ENCODE measurements around the gene UQCR11. TPM values are rescaled to one million over a fixed set of nuclear protein-coding genes. Genes with fewer than 3 reads are reported as not detected.

Gene UQCR11
- total and polyA plus RNA-seq, 2 of the 4 experiments (the other 2 are of a cell fraction): 29.2 to 177 TPM

GRCh38 chr19:1579222-1579621 is 26.0 kb downstream of the UQCR11 start:
- no peak overlapping the region for H2AK5ac ChIP-seq (ENCODE audit: low read depth, low read length)
- intact Hi-C loops (cut with micrococcal nuclease) (no loop called here), in situ Hi-C loops (cut with MboI; ENCODE audit: low sequenced_read_pairs) (no loop called here), dilution Hi-C loops (cut with HindIII; ENCODE audit: low sequenced_read_pairs, unreplicated experiment) (no loop called here)
- no peak overlapping the region for H2AK9ac ChIP-seq (replicated peaks; ENCODE audit: low read depth, low read length, poor library complexity)
- no TSS peak for BruUV-seq (replicated peaks)
- H3K9me3 ChIP-seq (ENCODE audit: control insufficient read depth, insufficient read depth, low read length): no peaks in the 10 kb centered on the region
- H3K4ac ChIP-seq (ENCODE audit: low read depth, low read length): no peak overlapping the region
- H3K18ac ChIP-seq (ENCODE audit: low read depth, low read length): no peak overlapping the region
- no peak overlapping the region for H2BK5ac ChIP-seq (ENCODE audit: low read depth, low read length, poor library complexity, severe bottlenecking)
- no peak overlapping the region for H3K27ac ChIP-seq (ENCODE audit: insufficient read depth, low read length)
- H4K20me1 ChIP-seq (ENCODE audit: insufficient read depth, low read length): peaks cover 4% of the 10 kb centered on the region
- no peak overlapping the region for H4K8ac ChIP-seq (ENCODE audit: low read depth in 2 of 2, low read length in 2 of 2)
- POLR2A ChIA-PET (ENCODE audit: unreplicated experiment): no interaction called here
- peaks cover 49% of the 10 kb centered on the region for H3K36me3 ChIP-seq (ENCODE audit: control insufficient read depth, insufficient read depth, low read length)
- H3K23ac ChIP-seq (ENCODE audit: low read depth, low read length): no peak overlapping the region
- no peak overlapping the region for H2AFZ ChIP-seq (replicated peaks; ENCODE audit: low read length, poor library complexity)
- H4K5ac ChIP-seq (ENCODE audit: low read depth, low read length): no peak overlapping the region
- H3K9me1 ChIP-seq (ENCODE audit: insufficient read depth, low read length): no peaks in the 10 kb centered on the region
- H3K4me2 ChIP-seq (ENCODE audit: low read depth, low read length): no peak overlapping the region
- no peak overlapping the region for H3K14ac ChIP-seq (replicated peaks; ENCODE audit: low read depth, low read length)
- no peak overlapping the region for H2BK15ac ChIP-seq (ENCODE audit: low read depth, low read length)
- H2BK20ac ChIP-seq (ENCODE audit: low read depth, low read length): no peak overlapping the region
- H4K91ac ChIP-seq (ENCODE audit: insufficient read depth, low read depth, low read length): no peak overlapping the region
- no peak overlapping the region for H3K56ac ChIP-seq (ENCODE audit: extremely low read depth, insufficient read depth, low read length)
- no peak overlapping the region for H2BK120ac ChIP-seq (ENCODE audit: low read depth, low read length)
- TF ChIP-seq CTCF (conservative IDR thresholded peaks at IDR 0.05; ENCODE audit: low read depth, low read length): no peak
- no peak for TF ChIP-seq MAZ (IDR thresholded peaks at IDR 0.05; ENCODE audit: borderline replicate concordance, low read depth, low read length)
- TF ChIP-seq CHD1 (IDR thresholded peaks at IDR 0.05; ENCODE audit: low read depth, low read length): no peak
- no peak for TF ChIP-seq NFE2L2 (IDR thresholded peaks at IDR 0.05; ENCODE audit: low read depth, low read length)
- no peak for TF ChIP-seq POLR2A (IDR thresholded peaks at IDR 0.05; ENCODE audit: low read depth, low read length)
- no peak for TF ChIP-seq SMC3 (IDR thresholded peaks at IDR 0.05; ENCODE audit: low read depth, low read length)
- TF ChIP-seq USF2 (IDR thresholded peaks at IDR 0.05; ENCODE audit: low read depth, low read length): no peak
- no peak for TF ChIP-seq RAD21 (IDR thresholded peaks at IDR 0.05; ENCODE audit: low read length)
- TF ChIP-seq MXI1 (IDR thresholded peaks at IDR 0.05; ENCODE audit: borderline replicate concordance, low read depth, low read length): no peak
- no peak for TF ChIP-seq MAFK (IDR thresholded peaks at IDR 0.05; ENCODE audit: low read depth, low read length)
- H3K27me3 ChIP-seq (ENCODE audit: control insufficient read depth, insufficient read depth, low read length): no peaks in the 10 kb centered on the region
- WGBS, 2 experiments (ENCODE audit: extremely low coverage in 2 of 2, insufficient read length in 1 of 2): 98% methylated on average over 15 of the region's 20 CpGs; no CpG with 5 or more reads in 1 of the 2 experiments
- H3K9ac ChIP-seq (ENCODE audit: low read depth, low read length): no peak overlapping the region
- ATAC-seq (ENCODE audit: low read depth): no peak
- no peak overlapping the region for H3K4me3 ChIP-seq (ENCODE audit: insufficient read depth, low read depth, low read length)
- CTCF ChIA-PET: no interaction called here
- H3K4me1 ChIP-seq (ENCODE audit: control insufficient read depth, insufficient read depth, low read length): no peaks in the 10 kb centered on the region
- no peak for DNase-seq
- H3K79me1 ChIP-seq (ENCODE audit: low read depth in 1 of 2, low read length in 2 of 2): peaks cover 5 to 19% of the 10 kb centered on the region in 2 experiments

Data from IMR-90 (cell line).